ENCODE data around the gene TMEM191C. TPM values are rescaled to one million over a fixed set of nuclear protein-coding genes. Genes with fewer than 3 reads are reported as not detected.
A peak's percentile ranks its signal among the peaks of the same experiment; 100 is the strongest.
"Not testable (repeated sequence)": the region's sequence is repeated elsewhere in the genome, so short reads cannot be mapped to it uniquely, and the experiment has no call there.

Gene TMEM191C
- total RNA-seq, 1 experiment from 2014 or later: 0.48 TPM

- no peak for DNase-seq (ENCODE audit: low read depth)
Observed at GRCh38 chr22:21446128-21446826, 20.9 kb upstream of the TMEM191C start.

DNA sequence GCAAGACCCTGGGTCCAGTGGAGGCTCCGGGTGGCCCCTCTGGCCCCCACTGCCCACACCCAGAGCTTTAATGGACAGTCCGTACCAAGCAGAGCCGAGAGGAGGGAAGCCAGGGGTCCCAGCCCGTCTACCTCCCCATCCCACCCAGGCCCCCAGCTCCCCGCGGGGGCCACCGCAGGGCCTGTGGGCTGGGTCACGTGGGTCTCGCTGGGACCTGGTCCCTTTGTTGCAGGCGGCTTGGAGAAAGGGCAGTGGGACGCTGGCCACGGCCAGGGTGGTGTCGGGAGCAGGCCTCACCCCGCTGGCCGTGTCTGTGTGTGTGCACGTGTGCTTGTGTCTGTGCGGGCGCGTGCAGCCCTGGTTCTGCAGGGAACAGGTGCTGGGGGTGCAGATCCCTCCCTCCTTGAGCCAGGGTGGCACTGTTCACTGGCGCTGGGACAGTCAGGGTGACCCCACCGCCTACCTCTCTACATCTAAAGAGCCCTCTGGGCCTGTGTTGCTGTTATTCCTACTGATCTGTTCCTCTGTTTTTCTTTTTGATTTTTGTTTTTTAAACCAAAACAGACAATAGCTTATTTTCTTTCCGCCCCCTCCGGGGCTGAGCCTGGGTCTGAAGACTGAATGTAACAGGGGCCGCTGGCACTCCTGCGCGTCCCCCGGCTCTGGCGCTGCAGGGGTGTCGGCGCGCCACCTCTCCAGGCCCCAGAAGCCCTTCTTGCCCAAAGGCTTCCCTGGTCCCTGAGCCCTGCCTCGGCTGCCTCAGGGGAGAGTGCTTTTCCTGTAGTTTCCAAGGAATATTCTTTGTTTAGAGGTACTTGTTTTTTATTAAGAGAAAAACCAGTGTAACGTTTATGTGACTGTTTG is 20.1 kb upstream of the TMEM191C start:
- no peak for DNase-seq (ENCODE audit: low read depth)

DNA sequence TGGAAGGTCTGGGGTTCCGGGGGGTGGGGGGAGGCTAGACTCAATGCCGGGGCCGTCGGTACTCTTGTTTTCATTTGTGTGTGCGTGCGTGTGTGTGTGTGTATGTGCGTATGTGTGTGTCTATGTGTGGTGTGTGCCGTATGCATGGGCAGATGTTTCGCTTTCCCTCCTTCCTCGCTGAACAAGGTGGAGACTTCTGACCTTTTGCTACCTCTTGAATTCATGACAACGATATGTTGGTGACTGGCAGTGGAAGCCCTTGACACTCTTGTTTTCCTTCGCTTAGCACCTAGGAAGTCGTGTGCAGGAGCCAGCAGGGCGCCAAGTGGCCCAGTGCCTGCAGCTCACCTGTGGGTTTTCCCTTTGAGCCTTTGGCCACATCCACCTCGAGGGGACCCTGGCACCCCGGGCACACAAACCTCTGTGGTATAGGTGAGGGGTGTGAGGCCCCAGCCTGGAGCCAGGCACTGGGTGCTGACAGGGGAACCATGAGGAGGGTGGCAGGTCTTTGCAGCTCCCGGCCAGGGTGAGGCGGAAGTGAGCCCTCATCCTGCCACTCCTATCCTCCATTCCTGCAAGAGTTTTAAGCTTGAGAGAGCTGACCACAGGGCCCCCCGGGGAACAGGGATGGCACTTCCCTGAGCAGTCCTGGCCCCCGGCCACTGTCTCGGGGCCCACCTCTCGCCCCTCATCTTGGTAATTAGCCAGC is 19.3 kb upstream of the TMEM191C start:
- no peak for DNase-seq (ENCODE audit: low read depth)

- no peak for DNase-seq (ENCODE audit: low read depth)
Observed at GRCh38 chr22:21448627-21449416, 18.4 kb upstream of the TMEM191C start.

DNA sequence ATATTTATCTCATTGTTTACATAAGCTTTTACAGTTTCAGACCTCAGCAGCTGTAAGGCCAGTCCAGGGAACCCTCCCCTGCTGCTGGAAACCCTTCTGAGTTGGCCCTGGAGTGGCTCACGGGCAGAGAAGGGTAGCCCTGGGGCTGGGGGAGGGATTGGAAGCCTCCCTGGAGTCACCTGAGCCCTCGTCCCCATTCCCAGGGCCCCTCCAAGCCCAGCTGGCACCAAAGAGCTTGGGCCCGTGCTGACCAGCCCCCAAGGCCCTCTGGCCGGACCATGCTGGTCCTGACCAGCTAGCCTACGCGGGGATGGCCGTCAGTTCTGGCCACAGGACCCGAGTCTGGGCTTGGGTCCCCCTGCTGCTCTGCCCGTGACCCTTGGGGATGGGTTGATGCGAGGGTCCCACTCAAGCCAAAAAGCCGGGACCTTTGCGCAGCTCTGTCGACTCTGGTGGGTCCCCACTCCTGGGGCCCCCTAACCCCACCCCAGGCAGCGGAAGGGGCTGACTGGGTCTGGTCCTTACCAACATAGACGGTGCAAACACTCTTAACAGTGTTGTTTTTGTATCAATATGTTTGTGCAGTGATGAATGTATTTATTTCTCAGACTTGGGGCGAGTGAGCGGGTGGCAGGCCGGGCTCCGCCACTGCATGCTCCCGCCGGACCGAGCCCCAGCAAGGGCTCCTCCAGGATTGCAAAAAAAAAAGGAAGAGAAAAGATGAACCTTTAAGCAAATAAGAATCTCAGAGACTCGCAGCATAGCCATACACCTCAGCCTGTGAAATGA is 17.5 kb upstream of the TMEM191C start:
- no peak for DNase-seq (ENCODE audit: low read depth)

DNA sequence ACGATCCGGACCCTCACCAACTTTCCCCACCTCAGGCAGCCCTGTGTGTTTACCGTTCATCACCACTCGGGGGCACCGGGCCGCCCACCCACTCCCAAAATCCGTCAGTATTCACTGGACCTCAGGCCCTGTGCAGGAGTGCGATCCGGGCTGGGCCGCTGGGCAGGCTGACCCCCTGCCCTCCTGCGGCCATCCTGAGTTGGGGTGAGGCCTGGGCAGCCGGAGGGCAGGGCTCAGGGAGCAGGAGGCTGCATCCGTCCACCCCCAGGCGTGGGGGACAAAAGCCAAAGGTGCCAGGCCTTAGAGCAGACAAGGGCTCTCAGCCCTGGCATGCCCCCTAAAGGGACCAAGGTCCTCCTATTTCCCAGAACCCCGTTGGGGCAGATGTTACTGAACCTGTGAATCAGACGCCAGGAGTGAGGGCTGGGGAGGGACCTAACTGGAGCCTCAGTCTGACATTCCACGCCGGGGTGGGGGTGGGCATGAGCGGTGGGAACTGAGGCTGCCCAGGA is 16.8 kb upstream of the TMEM191C start:
- no peak for DNase-seq (ENCODE audit: low read depth)

- no peak for DNase-seq (ENCODE audit: low read depth)
Observed at GRCh38 chr22:21450858-21451353, 16.3 kb upstream of the TMEM191C start.

GRCh38 chr22:21451545-21452520 is 15.4 kb upstream of the TMEM191C start:
- no peak for DNase-seq (ENCODE audit: low read depth)

- DNase-seq (ENCODE audit: low read depth): not testable (repeated sequence)
Observed at GRCh38 chr22:21452666-21453065, 14.5 kb upstream of the TMEM191C start.

GRCh38 chr22:21454998-21455333 is 12.2 kb upstream of the TMEM191C start:
- not testable (repeated sequence) for DNase-seq (ENCODE audit: low read depth)

GRCh38 chr22:21455334-21456089 is 11.7 kb upstream of the TMEM191C start:
- no peak for DNase-seq (ENCODE audit: low read depth)

DNA sequence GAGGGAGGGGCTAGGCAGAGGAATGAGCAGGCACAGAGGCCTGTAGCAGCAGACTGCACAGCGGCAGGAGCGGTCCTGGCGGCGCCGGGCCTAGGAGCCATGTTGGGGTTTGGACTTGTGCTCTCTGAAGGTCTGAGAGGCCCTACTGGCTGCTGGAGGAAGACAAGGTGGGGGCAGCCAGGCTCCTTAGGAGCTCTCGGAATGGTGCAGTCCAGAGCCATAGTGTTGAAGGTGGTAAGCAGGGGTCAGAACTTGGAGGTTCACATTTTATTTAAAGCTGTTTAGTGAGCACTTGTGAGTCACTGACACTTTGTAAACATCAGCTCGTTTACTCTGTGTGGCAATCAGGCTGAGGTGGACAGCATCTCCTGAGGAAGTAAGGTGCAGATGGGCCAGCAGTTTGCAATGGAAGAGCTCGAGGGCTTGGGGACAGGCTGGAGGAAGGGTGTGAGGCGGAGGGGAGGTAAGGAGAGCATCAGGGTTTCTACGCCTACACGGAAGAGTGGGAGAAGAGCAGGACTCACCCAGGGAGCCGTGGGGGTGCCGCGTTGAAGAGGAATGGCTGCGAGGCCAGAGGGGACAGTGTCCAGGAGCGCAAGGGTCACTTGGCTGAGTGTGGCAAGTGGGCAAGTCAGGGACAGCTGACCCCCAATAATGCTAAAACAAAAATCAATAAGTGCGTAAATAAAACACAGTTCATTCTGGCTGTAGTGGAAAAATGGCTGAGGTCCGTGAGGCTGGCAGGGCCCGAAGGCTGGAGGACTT is 10.0 kb upstream of the TMEM191C start:
- DNase-seq (ENCODE audit: low read depth): no peak

DNA sequence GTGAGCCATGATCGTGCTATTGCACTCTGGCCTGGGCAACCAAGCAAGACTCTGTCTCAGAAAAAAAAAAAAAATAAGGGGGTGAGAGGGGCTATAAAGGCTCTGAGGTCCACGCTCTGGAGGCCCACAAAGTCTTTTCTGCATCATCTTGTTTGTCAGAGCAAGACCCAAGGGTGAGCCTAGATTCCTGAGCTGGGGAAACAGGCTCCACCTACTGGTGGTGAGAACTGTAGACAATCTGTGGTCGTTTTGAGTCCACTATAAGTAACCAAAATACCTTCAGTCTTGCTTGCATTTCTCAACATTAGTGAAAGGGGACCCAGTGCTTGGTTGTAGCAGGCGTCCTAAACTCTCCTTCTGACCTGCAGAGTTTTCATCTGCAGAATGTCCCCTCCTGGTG is 4.5 kb upstream of the TMEM191C start:
- not testable (repeated sequence) for DNase-seq (ENCODE audit: low read depth)

DNA sequence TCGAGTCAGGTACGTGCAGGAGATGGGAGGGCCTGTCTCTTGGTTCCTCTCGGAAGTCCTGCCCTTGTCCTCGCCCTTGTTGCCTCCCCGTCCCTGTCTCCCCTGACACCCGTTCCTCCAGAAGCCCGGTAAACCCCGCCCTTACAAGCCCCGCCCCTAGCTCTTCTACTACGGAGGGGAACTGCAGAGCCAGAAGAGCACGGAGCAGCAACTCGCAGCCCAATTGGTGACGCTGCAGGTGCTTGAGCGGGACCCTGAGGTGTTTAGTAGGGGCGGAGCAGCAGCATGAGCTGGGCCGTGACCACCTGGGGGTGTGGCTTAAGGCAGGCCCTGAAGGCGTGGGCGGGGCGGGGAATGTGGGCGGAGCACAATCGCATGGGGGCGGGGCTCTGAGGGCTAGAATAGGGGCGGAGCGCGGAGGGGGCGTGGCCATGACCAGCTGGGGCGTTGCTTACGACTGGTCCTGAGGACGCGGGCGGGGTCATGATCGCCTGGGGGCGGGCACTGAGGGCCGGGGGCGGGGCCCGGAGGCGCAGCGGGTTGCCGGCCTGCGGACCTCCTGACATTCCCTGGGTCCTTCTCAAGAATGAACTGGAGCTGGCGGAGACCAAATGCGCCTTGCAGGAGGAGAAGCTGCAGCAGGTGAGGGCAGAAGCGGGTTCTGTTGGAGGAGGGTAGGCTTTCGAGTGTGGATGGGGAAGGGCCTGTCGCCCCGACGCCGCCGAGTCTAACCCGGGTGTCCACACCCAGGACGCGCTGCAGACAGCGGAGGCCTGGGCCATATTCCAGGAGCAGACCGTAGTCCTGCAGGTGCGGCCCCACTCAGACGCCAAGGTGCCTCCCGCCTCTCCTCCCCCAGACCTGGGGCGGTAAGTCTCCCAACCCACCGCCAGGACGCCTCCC is 1.3 kb downstream of the TMEM191C start:
- peak; percentile 79 for DNase-seq (ENCODE audit: low read depth)

- not testable (repeated sequence) for DNase-seq (ENCODE audit: low read depth)
Observed at GRCh38 chr22:21469097-21469994, 2.2 kb downstream of the TMEM191C start.

DNA sequence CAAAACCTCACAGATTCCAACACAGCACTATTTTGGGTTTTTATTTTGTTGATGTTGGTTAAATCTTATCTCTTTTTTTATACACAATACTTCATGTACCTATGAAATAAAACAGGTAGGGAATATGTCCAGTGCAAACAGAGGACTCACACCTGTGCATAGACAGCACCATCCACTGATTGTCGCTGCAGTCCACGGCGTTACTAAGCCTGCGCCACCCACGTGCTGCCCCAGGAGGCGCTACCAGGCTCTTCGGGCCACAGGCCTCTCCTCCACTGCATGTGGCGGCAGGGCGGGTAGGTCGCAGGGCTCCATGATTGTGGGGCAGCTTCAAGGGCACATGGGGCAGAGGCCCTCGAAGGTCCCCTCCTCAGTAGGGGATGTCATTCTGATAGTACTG is 5.8 kb downstream of the TMEM191C start:
- DNase-seq (ENCODE audit: low read depth): not testable (repeated sequence)
